Breast epithelium (tissue), 3 donors: ENCODE results near the gene DDX25.

Experiments used
- CTCF ChIP-seq, 3 donors: fragments of 450-650 bp; IDR thresholded peaks; one replicate each; pipeline ENCODE4 v1.5.1; 2016 to 2017; ENCODE audit warnings: antibody characterized with exemption in 3 of 3, mild to moderate bottlenecking in 3 of 3, moderate library complexity in 3 of 3
- POLR2A ChIP-seq: fragments of 450-650 bp; IDR thresholded peaks from one replicate; pipeline ENCODE4 v1.6.1; 2016; ENCODE audit warnings: antibody characterized with exemption, mild to moderate bottlenecking, moderate library complexity
- POLR2AphosphoS5 ChIP-seq, 3 donors: sonication (generic); formaldehyde crosslinking; IDR thresholded peaks; one replicate each; pipeline ENCODE4 v1.6.1; 2017; ENCODE audit warnings: antibody characterized with exemption in 3 of 3

- TF ChIP-seq POLR2A (no peak), CTCF (IDR thresholded peaks at IDR 0.05) (no peak), POLR2AphosphoS5 (IDR thresholded peaks at IDR 0.05) (no peak)
These were observed 30.2 kb downstream of the DDX25 start for GRCh38 chr11:125934473-125934872.
